Fibroblast of pulmonary artery (primary cell): Measurements from ENCODE around the gene MDC1.

Experiments
- DNase-seq: peaks from one replicate; pipeline ENCODE4 v3.0.0-alpha.2; 2010; ENCODE audit warnings: low read depth
- H3K4me3 ChIP-seq: replicated peaks from 2 replicates; pipeline ENCODE4 v1.5.1; 2011; ENCODE audit warnings: low read depth, mild to moderate bottlenecking, control low read depth, low read length, moderate library complexity
- TF ChIP-seq, protein P1 (sequence below): IDR thresholded peaks from 2 replicates; pipeline ENCODE4 v1.5.1; 2011; ENCODE audit warnings: mild to moderate bottlenecking, control low read depth, low read length, inconsistent platforms; ENCODE audit errors: missing control alignments

Gene MDC1

GRCh38 chr6:30696432-30696831, 20.6 kb downstream of the MDC1 start:
- TF ChIP-seq, protein P1, sequence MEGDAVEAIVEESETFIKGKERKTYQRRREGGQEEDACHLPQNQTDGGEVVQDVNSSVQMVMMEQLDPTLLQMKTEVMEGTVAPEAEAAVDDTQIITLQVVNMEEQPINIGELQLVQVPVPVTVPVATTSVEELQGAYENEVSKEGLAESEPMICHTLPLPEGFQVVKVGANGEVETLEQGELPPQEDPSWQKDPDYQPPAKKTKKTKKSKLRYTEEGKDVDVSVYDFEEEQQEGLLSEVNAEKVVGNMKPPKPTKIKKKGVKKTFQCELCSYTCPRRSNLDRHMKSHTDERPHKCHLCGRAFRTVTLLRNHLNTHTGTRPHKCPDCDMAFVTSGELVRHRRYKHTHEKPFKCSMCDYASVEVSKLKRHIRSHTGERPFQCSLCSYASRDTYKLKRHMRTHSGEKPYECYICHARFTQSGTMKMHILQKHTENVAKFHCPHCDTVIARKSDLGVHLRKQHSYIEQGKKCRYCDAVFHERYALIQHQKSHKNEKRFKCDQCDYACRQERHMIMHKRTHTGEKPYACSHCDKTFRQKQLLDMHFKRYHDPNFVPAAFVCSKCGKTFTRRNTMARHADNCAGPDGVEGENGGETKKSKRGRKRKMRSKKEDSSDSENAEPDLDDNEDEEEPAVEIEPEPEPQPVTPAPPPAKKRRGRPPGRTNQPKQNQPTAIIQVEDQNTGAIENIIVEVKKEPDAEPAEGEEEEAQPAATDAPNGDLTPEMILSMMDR = no peak
- H3K4me3 ChIP-seq = no peak overlapping the region
- DNase-seq = no peak

GRCh38 chr6:30691208-30691847, 25.8 kb downstream of the MDC1 start:
- TF ChIP-seq, protein P1 = no peak
- peak overlapping the region; percentile 86 for H3K4me3 ChIP-seq
- DNase-seq = no peak

DNA sequence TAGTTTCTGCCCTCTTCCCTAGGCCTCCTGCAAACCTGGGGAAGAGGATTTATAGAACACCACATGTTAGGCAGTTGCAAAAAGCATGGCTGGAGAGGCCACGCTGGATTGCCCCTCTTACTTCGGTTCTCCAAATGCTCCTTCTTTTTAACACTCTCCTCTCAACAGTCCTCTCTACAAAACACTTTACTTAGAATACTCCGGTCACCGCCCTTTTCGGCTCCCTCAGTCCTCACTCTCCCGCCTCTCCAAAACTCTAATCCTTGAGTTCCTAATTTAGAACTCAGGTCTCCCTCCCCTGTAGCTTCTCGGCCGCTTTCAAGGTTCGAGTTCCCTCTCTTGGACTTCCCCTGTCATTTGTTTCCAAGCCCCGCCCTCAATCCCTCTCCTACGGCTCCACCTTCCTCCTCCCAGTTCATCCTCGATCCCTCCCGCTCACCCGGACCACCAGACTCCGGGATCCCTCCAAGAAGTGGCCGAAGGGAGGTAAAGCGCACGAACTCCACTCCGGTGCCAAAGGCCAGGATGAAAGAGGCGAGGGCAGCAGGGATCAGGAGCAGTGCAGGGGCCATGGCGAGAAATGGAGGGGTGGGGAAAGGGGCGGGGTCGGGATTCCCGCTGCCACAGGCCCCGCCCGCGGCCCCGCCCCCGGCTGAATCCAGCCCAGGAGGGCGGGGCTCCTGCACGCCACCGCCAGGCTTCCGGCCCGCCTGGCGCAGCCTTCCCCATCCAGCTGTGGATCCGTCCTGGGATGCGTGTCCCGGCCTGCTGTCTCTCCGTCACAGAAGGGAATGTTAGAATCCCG, 26.5 kb downstream of the MDC1 start, which contains the start of gene NRM:
NRM (minus strand) TSS at position 582 of the 805 bp plus-strand sequence; CDS start at position 572, 10 bp downstream.
- TF ChIP-seq, protein P1 = no peak
- peak; percentile 85 for DNase-seq
- H3K4me3 ChIP-seq = peak within 1 kb of the TSS; percentile 86

GRCh38 chr6:30689985-30690384, 27.1 kb downstream of the MDC1 start:
- TF ChIP-seq, protein P1 = no peak
- no peak for DNase-seq
- peak overlapping the region; percentile 86 for H3K4me3 ChIP-seq

DNA sequence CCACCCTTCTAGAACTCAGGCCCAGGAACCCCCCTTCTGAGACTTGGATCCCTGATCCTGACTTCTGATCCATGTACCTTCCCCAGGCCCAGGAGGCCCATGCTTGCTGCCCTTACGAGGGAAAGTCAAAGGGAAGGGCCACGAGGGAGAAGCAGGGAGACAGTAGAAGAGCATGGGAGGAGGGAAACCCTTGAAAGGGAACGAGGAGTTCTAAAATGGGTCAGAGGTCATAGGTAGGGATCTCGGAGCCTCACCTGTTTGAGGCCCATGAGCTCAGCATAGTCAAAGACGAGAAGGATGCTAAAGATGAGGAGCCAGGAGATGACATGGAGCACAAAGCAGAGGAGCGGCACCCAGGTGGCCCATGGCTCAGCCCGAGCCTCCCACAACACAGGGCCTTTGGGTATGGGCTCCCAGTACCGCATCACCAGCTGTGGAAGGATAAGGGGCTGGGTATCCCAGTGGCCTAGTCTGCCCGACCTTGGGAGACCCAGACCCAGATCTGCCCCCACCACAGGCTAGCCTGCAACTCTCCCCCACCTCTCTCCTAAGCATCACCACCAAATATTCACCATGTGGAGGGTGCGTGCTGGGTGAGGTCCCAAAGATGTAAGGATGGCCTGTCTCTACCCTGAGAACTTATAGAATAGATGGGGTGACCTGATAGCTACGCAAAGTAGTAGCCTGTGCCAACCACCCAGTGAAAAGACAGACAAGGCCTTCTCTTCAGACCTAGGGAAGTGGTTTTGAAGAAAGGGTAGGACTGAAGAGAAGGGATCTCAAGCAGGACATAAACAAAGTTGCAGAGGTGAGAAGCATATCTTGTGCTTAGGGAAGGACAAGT, 27.8 kb downstream of the MDC1 start:
- no peak for DNase-seq
- H3K4me3 ChIP-seq = no peak overlapping the region
- TF ChIP-seq, protein P1 = no peak

- TF ChIP-seq, protein P1 = no peak
- DNase-seq = no peak
- peak overlapping the region; percentile 88 for H3K4me3 ChIP-seq
These were observed 28.5 kb downstream of the MDC1 start for GRCh38 chr6:30688569-30688968.
